OCI-LY7 (cell line): ENCODE measurements around the gene NHS. TPM values are rescaled to one million over a fixed set of nuclear protein-coding genes. Genes with fewer than 3 reads are reported as not detected.

Experiments used
- BruUV-seq: library from RNA; stranded (reverse); fragments of 400-500 nt; replicated peaks from 2 replicates; lab custom pipeline; 2021; lab: Mats Ljungman, UMichigan
- CTCF ChIA-PET: fragments of 300-600 bp; sonication (Branson Sonifier 250); formaldehyde crosslinking; loops from one replicate; lab custom pipeline; 2022; ENCODE audit warnings: antibody characterized with exemption; ENCODE audit not compliant: unreplicated experiment; lab: Charles Lee
- POLR2A ChIA-PET: fragments of 300-600 bp; sonication (Branson Sonifier 250); formaldehyde crosslinking; loops from one replicate; lab custom pipeline; 2022; ENCODE audit warnings: antibody characterized with exemption; lab: Charles Lee
- DNase-seq: peaks from one replicate; pipeline ENCODE4 v3.0.0-alpha.2; 2015; ENCODE audit warnings: low spot score
- H2AFZ ChIP-seq: fragments of 200-600 bp; sonication (generic), shearing (Covaris generic); 2 replicates; pipeline ENCODE4 v1.6.1; 2014; ENCODE audit warnings: mild to moderate bottlenecking, antibody characterized with exemption, low read length, moderate library complexity
- H3K27ac ChIP-seq: fragments of 200-600 bp; sonication (generic); 2 replicates; pipeline ENCODE4 v1.5.1; 2014; ENCODE audit warnings: mixed run types, low read depth, mild to moderate bottlenecking, moderate library complexity, low read length, inconsistent platforms; ENCODE audit not compliant: poor library complexity, severe bottlenecking
- H3K36me3 ChIP-seq: fragments of 200-600 bp; sonication (generic); 2 replicates; pipeline ENCODE4 v1.6.1; 2014; ENCODE audit warnings: mild to moderate bottlenecking, antibody characterized with exemption, low read length, moderate library complexity, mixed read lengths; ENCODE audit not compliant: insufficient read depth
- H3K4me1 ChIP-seq: fragments of 200-600 bp; sonication (generic); 2 replicates; pipeline ENCODE4 v1.5.1; 2014; ENCODE audit warnings: mild to moderate bottlenecking, low read length; ENCODE audit not compliant: insufficient read depth, poor library complexity, severe bottlenecking
- H3K4me2 ChIP-seq: fragments of 200-600 bp; sonication (generic); 2 replicates; pipeline ENCODE4 v1.6.1; 2014; ENCODE audit warnings: mild to moderate bottlenecking, low read length
- H3K4me3 ChIP-seq: fragments of 200-600 bp; sonication (generic); 2 replicates; pipeline ENCODE4 v1.5.1; 2014; ENCODE audit warnings: mild to moderate bottlenecking, low read depth, low read length; ENCODE audit not compliant: poor library complexity, severe bottlenecking
- H3K79me2 ChIP-seq: fragments of 200-600 bp; sonication (generic); 2 replicates; pipeline ENCODE4 v1.6.1; 2016; ENCODE audit warnings: low read depth, mild to moderate bottlenecking, low read length, moderate library complexity, mixed read lengths; ENCODE audit not compliant: insufficient read depth
- H3K9me2 ChIP-seq: fragments of 200-600 bp; sonication (generic); 2 replicates; pipeline ENCODE4 v1.6.1; 2016; ENCODE audit warnings: mild to moderate bottlenecking, low read length, mixed read lengths; ENCODE audit not compliant: insufficient read depth
- H3K9me3 ChIP-seq: fragments of 200-600 bp; sonication (generic); 2 replicates; pipeline ENCODE4 v1.6.1; 2014; ENCODE audit warnings: mild to moderate bottlenecking, mixed run types, low read length, mixed read lengths
- H4K20me1 ChIP-seq: fragments of 200-600 bp; sonication (generic); 2 replicates; pipeline ENCODE4 v1.6.1; 2014; ENCODE audit warnings: mild to moderate bottlenecking, antibody characterized with exemption, low read length, moderate library complexity, mixed read lengths; ENCODE audit not compliant: insufficient read depth
- CTCF ChIP-seq: fragments of 200-600 bp; sonication (generic); conservative IDR thresholded peaks from 2 replicates; pipeline ENCODE4 v1.5.1; 2014; ENCODE audit warnings: mild to moderate bottlenecking, antibody characterized with exemption, low read length, moderate library complexity, mixed read lengths
- EZH2phosphoT487 ChIP-seq: fragments of 200-600 bp; sonication (generic); IDR thresholded peaks from 2 replicates; pipeline ENCODE4 v1.6.1; 2018; ENCODE audit warnings: low read depth, borderline replicate concordance, mild to moderate bottlenecking, mixed run types, antibody characterized with exemption, low read length, moderate library complexity, mixed read lengths
- intact Hi-C: fragments of 100-400 bp; cut with micrococcal nuclease; formaldehyde crosslinking; loops from one replicate; pipeline ENCODE4 v1.10.0; 2022; ENCODE audit not compliant: unreplicated experiment
- total RNA-seq, 2 experiments: library from RNA; depleted of rRNA in 1 of 2; stranded (reverse); fragments of >200 nt in 1 of 2; shearing (Covaris generic) in 1 of 2; gene quantifications; 2 replicates each; pipeline ENCODE4 v1.2.3, GENCODE V29; 2014 to 2022

Gene NHS
- total RNA-seq, 2 experiments from 2014 or later, result not detected

- TF ChIP-seq EZH2phosphoT487 (no peak), CTCF (no peak)
- Histone ChIP-seq H3K4me2 (no peak overlapping the region), H3K9me2 (no peaks in the 10 kb centered on the region), H3K27ac (no peak overlapping the region), H3K4me3 (no peak overlapping the region), H4K20me1 (no peaks in the 10 kb centered on the region), H3K79me2 (no peaks in the 10 kb centered on the region), H3K4me1 (no peaks in the 10 kb centered on the region), H3K9me3 (no peaks in the 10 kb centered on the region), H2AFZ (no peak overlapping the region), H3K36me3 (no peaks in the 10 kb centered on the region)
- DNase-seq, result no peak
- POLR2A ChIA-PET, result no interaction called here
- no TSS peak for BruUV-seq
- CTCF ChIA-PET, result no interaction called here
- intact Hi-C loops, result no loop called here
Observed at GRCh38 chrX:17668929-17669328, 293.9 kb downstream of the NHS start.

GRCh38 chrX:17669458-17669857, 294.5 kb downstream of the NHS start:
- DNase-seq, result no peak
- Histone ChIP-seq H3K36me3 (no peaks in the 10 kb centered on the region), H4K20me1 (no peaks in the 10 kb centered on the region), H3K9me2 (no peaks in the 10 kb centered on the region), H3K27ac (no peak overlapping the region), H3K9me3 (no peaks in the 10 kb centered on the region), H2AFZ (no peak overlapping the region), H3K4me3 (no peak overlapping the region), H3K79me2 (no peaks in the 10 kb centered on the region), H3K4me1 (no peaks in the 10 kb centered on the region), H3K4me2 (no peak overlapping the region)
- BruUV-seq, result no TSS peak
- CTCF ChIA-PET, result no interaction called here
- no peak for TF ChIP-seq EZH2phosphoT487
- intact Hi-C loops, result no loop called here
- POLR2A ChIA-PET, result no interaction called here

- POLR2A ChIA-PET, result no interaction called here
- Histone ChIP-seq H3K9me3 (no peaks in the 10 kb centered on the region), H3K4me1 (no peaks in the 10 kb centered on the region), H4K20me1 (no peaks in the 10 kb centered on the region), H3K79me2 (no peaks in the 10 kb centered on the region), H3K27ac (no peak overlapping the region), H3K4me3 (no peak overlapping the region), H3K4me2 (no peak overlapping the region), H3K9me2 (no peaks in the 10 kb centered on the region), H3K36me3 (no peaks in the 10 kb centered on the region), H2AFZ (no peak overlapping the region)
- intact Hi-C loops, result no loop called here
- DNase-seq, result no peak
- TF ChIP-seq EZH2phosphoT487 (no peak), CTCF (no peak)
- CTCF ChIA-PET, result no interaction called here
- BruUV-seq, result no TSS peak
Observed at GRCh38 chrX:17669891-17670290, 294.9 kb downstream of the NHS start.
